ENCODE data around the gene TMCC2.
"Not testable (repeated sequence)": the region's sequence is repeated elsewhere in the genome, so short reads cannot be mapped to it uniquely, and the experiment has no call there.

The TMCC2 gene

DNA sequence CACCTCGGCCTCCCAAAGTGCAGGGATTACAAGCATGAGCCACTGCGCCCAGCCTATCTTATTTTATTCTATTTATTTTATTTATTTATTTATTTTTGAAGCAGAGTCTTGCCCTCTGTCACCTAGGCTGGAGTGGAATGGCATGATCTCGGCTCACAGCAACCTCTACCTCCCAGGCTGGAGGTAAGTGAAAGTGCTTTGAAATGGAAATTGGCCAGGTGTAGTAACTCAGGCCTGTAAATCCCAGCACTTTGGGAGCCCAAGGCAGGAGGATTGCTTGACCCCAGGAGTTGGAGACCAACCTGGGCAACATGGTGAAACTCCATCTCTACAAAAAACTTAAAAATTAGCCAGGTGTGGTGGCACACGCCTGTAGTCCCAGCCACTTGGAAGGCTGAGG is 11.2 kb upstream of the TMCC2 start:
- no peak for DNase-seq

DNA sequence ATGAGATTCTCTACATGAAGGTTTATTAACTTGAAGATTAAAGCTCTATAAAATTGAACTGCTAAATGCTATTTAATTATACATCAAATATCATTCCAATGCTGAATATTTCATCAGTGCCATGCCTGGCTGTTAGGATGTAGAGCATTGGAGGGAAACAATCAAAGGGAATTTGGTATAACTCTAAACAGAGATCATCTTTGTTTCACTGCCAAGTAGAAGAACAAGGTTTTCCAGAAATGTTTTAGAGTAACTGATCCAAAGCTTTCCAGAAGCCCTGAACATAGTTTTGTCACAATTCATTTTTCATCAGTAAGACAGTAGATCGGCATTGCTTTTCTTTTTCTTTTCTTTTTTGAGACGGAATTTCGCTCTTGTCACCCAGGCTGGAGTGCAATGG is 10.3 kb upstream of the TMCC2 start:
- DNase-seq = no peak

DNA sequence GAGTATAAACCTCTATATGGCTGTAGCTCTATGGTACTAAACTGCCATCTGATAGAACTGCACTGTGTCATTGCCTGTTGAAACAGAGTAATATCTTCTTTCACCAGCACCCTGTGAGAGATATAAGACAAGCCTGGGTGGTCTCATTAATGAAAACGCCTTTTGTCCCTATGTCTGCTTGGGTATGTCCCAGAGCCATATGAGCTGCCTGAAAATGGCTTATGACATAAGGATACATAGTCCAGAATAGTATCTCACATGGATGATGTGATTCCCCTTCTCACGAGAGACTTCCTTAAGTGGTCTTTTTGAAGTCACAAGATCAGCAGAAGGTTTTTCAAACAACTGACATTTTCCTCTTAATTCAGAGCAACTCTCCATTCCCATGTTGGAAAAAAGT is 7.3 kb upstream of the TMCC2 start:
- DNase-seq = no peak

DNA sequence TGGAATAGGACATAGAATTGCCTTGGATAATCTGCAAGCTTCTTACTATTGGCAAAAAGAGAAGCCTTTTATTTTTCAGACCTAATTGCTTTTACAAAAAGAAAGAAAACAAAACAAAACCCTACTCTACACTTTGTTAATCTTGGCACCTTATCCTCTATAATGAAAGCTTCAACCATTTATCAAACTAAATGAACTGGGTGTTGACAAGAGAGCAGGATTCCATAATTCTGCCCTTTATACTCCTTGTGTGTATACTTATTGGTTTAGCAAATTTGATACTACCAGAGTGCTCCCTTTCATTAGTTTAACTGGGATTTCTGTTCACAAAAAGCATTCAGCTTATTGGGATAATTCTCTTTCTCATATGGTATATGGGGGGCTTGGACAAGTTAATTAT is 3.0 kb upstream of the TMCC2 start:
- no peak for DNase-seq

DNA sequence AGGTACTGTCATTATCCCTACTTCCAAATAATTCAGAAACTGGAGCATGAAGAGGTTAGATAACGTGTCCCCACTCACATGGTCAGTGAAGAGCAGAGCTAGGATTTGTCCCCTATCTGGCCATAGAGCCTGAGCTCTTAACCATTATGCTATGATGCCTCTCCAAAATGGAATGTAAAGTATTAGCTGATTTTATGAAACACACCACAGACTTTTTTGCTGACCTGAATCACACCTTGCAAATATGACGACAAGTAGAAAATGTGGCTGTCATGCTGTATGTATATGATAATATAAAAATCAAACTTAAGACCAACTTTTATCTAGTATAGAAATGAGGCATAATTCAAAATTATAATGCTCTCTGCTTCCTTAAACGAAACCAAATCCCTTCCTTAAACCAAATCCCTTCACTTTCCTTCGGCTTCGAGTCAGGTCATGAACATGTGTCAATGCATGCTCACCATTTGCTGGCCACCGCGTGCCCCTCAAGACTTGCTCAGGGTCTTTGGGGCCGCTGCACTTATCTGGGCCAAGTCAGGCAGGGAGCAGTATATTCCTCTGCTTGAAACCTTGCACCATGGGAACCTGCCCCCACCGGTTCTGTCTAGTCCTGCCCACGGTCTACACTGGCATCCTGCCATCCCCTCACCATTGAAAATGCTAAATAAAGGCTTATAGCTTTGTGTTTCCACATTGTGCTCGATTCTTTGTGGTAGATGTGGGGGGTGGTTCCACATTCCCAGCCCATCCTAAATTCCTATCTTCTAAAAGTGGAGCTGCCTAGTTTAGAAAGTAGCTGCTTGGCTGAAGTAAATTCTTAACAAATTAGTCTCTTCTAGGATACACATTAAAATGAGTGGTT is 1.6 kb upstream of the TMCC2 start:
- DNase-seq = peak; percentile 71

DNA sequence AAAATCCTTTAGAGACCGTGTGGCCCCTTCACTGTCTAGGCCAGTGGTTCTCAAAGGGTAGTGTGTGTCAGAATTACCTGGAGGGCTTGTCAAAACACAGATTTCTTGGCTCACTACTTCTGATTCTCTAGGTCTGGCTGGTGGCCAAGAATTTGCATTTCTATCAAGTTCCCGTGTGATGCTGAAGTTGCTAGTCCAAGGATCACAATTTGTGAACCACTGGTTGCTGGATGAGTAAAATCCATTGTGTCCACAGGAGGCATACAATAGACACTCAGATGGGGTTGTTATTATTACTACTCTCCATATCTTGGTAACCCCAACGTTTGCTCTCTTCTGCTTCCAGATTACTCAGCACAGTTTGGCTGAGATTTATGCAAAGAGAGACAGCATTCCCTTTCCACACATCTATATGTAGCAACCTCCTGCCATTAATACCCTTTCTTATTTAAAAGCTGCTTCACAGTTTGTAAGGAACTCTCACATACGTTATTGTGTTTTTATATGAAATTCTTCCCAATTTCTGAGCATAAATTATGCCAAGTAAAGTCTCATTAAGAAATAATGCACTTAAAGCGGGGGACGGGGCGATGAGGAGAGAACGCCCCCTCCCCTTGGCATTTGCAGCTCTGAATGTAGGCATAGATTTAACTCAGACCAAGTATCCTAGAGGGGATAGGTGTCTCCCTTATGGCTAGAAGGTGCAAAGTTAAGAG is 720 bp upstream of the TMCC2 start:
- peak; percentile 49 for DNase-seq

DNA sequence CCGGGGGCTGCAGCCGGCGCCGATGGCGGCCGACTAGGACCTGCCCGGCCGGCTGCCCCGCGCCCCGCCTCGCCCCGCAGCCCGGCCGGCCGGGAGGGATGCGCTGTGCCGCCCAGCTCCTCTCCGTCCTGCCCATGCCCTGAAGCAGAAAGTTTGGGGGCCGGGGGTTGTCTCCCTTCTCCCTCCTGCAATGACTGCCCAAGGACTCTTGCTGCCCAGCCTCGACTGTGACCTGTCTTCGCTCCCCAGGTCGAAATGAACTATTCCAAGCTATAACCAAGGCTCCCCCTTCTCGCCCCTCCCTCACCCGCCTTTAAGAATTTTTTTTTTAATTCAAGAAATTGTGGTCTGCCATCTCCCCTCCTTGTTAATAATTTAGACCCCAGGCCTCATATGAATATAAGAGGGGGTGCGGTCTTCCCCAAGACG is 361 bp downstream of the TMCC2 start:
- no peak for DNase-seq

DNA sequence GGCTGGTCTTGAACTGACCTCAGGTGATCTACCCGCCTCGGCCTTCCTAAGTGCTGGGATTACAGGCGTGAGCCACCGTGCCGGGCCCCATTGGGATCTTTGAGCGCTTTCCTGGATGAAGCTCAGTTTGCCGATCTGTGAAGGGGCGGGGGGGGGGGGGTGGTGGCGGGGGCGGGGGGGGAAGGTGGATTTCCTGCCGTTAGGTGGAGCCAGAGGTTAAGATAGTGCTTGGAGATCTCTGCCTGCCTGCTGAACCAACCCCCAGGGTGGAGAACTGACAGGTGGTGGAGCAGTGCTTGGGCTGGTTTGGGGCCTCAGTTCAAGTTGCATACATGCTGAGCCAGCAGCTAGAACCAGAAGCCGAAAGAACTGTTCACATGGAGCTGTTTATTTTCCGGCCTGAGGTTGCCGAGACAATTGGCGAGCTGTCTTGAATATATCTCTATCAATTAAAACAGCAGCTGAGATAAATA is 1.7 kb downstream of the TMCC2 start:
- DNase-seq = peak; percentile 30

DNA sequence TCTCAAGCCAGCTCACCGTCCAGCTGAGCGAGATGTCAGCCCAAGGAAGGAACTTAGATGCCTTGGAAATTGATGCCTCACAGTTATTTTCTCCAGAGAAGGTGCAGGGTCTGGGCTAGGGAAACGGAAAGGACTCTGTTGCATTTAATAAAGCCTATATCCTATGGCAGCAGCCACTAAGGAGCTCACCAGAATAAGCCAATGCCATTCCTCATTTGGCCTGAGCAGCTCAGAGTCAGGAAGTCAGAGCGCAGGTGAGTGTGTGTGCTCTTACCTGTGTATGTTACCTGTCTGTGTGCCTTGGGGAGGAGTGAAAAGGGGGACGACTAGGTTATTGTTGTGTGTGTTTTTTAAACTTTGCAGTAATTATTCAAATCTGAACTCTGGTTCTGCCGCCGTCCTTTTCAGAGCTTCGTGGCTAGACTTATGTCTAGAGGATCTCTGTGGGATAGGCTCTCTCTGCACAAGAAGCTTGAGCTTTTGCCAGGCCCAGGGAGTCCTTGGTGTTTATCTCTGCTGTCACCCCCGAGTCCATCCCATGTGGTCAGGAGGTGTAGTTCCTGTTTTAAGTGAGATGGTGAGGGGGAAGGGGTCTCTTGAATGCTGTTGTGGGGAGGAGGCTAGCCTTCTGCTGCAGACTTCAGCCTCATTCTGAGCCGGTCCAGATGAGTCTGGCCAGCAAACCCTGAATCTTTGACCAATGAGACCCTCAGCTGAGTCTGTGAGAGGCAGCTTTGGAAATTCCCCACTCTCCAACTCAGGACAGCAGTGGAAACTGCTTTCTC is 2.4 kb downstream of the TMCC2 start:
- no peak for DNase-seq

DNA sequence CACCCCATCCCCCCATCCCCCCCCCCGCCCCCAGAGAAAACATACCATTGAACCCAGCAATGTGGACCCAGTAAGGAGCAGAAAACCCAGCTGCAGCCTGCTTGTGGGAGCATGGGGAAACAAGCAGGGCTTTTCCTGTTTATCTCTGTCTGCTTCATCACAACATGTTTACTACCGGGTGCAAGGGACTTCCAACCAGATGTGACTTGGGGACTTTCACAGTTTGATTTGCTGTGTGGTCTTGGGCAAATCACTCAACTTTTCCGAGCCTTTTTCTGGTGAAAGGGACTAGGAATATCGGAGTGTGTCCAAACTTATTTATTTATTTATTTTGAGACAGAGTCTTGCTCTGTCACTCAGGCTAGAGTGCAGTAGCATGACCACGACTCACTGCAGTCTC is 3.2 kb downstream of the TMCC2 start:
- DNase-seq = no peak

DNA sequence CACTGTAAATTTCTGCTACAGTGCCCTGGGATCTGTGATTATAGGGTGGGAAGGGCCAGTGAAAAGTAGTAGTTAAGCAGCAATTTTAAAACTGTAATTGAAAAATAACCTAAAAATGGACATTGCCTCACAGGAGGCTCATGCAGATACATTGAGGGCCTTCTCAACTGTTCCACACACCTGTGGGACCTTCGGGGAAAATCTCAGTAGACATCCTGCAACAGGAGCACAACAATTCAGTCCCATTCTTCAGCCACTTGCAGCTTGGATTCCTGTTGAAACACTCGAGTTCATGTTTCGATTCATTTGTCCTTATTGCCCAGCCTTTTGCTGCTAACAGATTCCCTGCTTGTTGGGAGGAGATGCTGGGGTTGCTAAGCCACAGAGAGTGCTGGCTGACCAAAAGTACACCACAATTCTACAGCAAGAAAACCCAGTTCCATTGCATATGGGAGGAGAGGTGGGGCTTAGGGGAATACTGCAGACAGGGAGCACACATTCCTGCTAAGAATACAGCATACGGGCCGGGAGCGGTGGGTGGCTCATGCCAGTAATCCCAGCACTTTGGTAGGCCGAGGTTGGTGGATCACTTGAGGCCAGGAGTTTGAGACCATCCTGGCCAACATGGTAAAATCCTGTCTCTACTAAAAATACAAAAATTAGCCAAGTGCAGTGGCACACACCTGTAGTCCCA is 4.5 kb downstream of the TMCC2 start:
- no peak for DNase-seq

DNA sequence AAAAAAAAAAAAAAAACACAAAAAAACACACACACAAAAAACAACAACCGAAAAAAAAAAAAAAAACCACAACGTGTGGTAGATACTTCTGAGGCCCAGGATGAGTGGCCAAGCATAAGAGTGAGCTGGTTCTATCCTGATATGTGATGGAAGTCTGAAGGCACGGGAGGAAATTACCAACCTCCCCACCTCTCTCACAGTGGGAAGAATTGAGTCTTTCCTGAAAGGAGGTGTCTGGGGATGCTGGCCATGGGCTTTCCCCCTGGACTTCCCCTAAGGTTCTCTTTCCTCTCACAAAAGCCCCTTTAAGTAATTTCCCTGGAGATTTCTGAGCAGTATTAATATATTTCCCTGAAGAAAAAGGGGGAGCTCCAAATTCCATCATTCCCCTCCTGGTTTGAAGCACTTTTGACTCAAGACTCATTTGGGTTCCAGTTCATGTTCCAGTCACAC is 5.2 kb downstream of the TMCC2 start:
- DNase-seq = no peak

DNA sequence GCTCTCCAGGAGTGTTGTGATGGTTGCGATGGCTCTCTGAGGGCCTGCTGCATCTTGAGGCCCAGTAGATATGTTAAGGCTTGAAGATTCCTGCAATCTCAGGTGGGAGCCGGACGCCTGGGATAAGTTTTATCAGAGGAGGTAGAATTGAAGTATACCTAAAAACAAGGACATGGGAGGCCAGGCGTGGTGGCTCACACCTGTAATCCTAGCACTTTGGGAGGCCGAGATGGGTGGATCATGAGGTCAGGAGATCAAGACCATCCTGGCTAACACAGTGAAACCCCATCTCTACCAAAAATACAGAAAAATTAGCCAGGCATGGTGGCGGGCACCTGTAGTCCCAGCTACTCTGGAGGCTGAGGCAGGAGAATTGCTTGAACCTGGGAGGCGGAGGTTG is 6.2 kb downstream of the TMCC2 start:
- not testable (repeated sequence) for DNase-seq

DNA sequence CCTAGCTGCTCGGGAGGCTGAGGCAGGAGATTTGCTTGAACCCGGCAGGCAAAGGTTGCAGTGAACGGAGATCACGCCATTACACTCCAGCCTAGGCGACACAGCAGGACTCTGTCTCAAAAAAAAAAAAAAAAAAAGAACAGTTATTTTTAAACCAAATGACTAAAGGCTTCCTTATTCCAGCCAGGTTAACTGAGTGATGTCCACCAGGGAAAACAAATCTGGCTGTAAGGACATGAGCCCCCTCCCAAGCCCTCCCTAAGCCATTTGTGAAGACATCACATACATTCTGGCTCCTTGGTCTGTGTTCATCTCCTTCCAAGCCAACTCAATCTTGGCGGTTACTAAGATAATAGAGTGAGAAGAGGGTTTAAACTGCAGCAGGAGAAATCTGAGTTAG is 8.2 kb downstream of the TMCC2 start:
- no peak for DNase-seq

DNA sequence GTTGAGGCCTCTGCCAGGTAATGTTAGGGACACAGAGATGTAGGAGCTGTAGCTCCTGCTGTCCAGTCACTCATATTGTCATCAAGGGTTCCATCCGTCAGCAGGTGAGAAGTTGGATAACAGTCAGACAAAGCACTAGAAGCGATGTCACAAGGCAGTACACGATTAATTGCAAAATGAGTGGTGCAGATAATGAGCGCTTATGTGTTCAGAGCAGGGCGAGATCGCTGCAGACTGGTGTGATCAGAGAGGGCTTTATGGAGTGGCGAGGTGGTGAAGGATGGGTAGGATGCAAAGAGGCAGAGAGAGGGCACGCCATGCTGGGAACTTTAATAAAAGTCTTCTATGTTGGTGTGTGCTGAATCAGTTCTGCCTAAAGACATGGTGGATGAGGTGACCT is 8.8 kb downstream of the TMCC2 start:
- no peak for DNase-seq

DNA sequence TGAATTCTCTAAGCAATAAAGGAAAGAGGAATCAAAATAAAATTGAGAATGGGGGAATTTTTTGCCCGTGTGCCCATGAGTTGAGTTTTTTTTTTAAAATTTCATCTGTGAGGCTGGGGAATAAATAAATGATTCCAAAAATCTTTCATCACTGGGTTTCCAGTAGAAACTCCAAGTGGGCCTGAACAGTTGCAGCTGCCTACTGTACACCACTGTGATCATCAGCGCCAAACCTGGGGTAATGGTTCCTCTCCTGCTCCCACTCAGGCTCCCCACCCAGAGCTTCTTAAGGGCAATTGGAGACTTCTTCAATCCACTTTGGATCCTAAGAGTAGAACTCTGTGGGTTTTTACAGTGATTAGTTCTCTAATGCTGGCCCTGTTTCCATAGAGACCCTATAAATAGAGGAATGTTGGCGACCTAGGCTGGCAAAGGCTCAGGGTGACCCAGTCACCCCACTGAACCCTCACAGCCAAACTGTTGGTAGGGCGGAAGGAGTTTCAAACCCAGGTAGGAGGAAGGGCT is 9.3 kb downstream of the TMCC2 start:
- no peak for DNase-seq

DNA sequence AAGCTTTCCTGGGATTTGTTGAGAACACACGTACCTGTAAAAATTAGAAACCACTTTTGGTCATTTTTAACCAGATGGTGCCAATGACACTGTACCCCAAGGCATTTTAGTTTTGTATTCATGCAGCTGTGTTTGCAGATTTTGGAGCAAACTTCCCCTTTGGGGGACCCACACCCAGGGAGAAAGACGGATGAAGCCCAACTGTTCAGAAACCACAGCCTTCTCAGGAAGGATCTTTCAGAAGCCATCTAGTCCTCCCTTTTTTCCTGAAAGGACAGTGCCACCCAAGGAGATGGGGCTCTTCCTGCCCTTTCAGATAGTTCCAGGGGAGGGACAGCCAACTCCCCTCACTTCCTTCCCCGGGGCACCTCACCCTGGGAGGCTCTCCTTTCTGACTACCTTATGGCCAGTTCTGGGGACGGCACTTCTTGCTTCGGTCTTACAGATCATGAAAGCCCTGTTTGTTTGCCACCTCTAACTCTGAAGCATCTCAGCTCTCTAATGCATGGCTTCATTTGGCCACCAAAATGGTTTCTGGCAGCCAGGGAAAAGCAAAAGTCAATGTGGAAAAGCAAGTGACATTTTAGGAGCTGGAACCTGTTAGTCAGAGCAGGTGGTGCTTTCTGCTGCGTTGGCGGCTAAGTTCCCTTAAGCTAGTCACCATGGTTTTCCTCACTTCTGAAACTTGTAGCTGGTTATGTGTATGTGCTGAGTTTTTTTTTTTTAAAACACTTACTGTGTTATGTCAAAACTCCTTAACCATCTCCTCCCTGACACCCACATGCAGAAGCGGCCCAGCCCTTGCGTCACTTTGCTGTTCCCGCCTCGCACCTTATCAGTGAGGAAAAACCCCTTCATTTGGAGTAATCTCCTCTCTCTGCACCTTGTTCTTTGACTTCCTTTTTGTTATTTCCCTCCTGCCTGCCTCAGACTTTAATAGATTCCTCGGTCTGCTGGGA is 10.1 kb downstream of the TMCC2 start:
- no peak for DNase-seq

DNA sequence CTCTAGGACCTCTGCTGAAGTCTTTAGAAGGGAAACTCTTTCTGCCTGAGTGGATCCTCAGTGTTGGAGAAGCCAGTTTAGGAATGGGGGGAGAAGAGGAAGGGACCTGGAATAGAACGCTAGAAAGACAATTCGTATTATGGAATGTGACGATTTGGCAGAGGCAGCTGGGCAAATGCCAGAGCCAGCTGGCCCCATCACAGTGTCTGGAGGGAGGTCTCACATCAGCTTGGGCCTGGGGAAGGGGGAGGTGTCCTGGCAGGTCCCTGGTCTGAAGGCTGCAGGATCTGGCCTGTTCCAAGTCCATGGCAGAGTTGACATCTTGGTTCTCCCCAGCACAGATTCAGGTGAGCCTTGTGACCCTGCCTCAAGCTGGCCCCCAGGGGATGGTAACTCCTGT is 11.3 kb downstream of the TMCC2 start:
- DNase-seq = no peak

DNA sequence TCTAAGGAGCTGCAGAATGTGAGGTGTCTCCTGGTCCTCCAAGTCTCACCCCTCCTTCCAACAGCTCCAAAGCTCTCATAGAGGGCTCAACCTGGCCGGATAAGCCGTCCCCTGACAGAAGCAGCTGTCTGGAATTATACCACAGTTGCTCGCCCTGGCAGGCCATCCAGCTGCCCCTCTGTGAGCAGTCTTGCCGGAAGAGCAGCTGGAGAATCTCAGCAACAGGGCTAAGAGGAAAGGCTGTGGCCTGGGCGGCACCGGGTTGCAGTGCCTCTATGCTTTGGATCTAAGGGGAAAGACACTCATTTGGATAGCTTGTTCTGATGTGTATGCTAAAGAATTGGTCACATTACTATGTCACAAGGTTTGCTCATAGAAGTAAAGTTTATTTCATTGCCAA is 12.4 kb downstream of the TMCC2 start:
- DNase-seq = no peak

DNA sequence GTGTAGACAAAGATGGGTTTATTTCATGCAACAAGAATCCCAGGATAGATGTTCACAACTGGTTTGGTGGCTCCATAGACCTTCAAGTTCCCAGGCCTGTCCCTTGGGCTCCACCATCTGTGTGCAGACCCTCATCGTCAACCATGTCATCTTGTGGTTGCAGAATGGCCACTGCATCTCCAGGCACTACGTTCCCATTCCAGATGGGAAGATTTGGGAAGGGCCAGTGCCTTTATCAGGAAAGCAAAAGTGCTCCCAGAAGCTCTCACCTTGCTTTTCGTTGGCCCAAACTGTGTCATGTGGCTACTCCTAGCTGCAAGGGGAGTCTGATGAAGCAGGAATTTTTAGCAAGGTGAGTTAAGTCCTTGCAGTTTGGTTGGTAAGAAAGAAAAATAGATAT is 12.8 kb downstream of the TMCC2 start:
- no peak for DNase-seq

Data from fibroblast of skin of back (primary cell).